Aorta (tissue), 5 donors: ENCODE results near the gene HMGN4. TPM values are rescaled to one million over a fixed set of nuclear protein-coding genes. Genes with fewer than 3 reads are reported as not detected.
"Not testable (repeated sequence)": the region's sequence is repeated elsewhere in the genome, so short reads cannot be mapped to it uniquely, and the experiment has no call there.

Experiments
- ATAC-seq: fragments of 200-7000 bp; cut with Tn5 transposase; one replicate; pipeline ENCODE4 v1.9.1; 2022; ENCODE audit warnings: moderate library complexity; ENCODE audit not compliant: low FRiP score
- DNase-seq, 2 donors: peaks; one replicate each; pipeline ENCODE4 v3.0.0-alpha.2; 2020
- H3K27ac ChIP-seq, 2 donors: one replicate each; pipeline ENCODE4 v1.5.1; 2013; ENCODE audit warnings: low read length in 2 of 2, mild to moderate bottlenecking in 2 of 2, moderate library complexity in 2 of 2, control low read depth in 1 of 2, inconsistent platforms in 1 of 2, low read depth in 1 of 2
- H3K27me3 ChIP-seq, 2 donors: one replicate each; pipeline ENCODE4 v1.6.1; 2013; ENCODE audit warnings: control low read depth in 1 of 2, low read length in 1 of 2, mild to moderate bottlenecking in 1 of 2, moderate library complexity in 1 of 2; ENCODE audit not compliant: insufficient read depth in 2 of 2, control insufficient read depth in 1 of 2
- H3K36me3 ChIP-seq, 2 donors: one replicate each; pipeline ENCODE4 v1.6.1; 2013; ENCODE audit warnings: control low read depth in 1 of 2, low read length in 1 of 2, mild to moderate bottlenecking in 1 of 2; ENCODE audit not compliant: insufficient read depth in 2 of 2, control insufficient read depth in 1 of 2
- H3K4me1 ChIP-seq, 2 donors: one replicate each; pipeline ENCODE4 v1.6.1; 2013; ENCODE audit warnings: low read length in 2 of 2, control low read depth in 1 of 2, mild to moderate bottlenecking in 1 of 2, moderate library complexity in 1 of 2; ENCODE audit not compliant: insufficient read depth in 2 of 2, control insufficient read depth in 1 of 2
- H3K4me3 ChIP-seq, 2 donors: one replicate each; pipeline ENCODE4 v1.5.1; 2013; ENCODE audit warnings: low read length in 2 of 2, control low read depth in 1 of 2, mild to moderate bottlenecking in 1 of 2
- H3K9me3 ChIP-seq: one replicate; pipeline ENCODE4 v1.6.1; 2013; ENCODE audit warnings: mild to moderate bottlenecking, low read length; ENCODE audit not compliant: control insufficient read depth
- WGBS, 2 donors: extraction: QIAGEN DNeasy Blood & Tissue Kit; methylation state at CpG; one replicate each; pipeline ENCODE4 v1.1.7; 2013; 5-methylcytosine and 5-hydroxymethylcytosine counted together
- intact Hi-C, 2 donors: fragments of 100-400 bp; cut with DNase I; formaldehyde crosslinking; loops; one replicate each; pipeline versions ENCODE4 v1.14.2 to v1.15.0; 2022
- polyA plus RNA-seq, 2 donors: library from polyadenylated mRNA; stranded (reverse); fragments of 200-250 nt; gene quantifications; one replicate each; pipeline ENCODE4 v1.2.3, GENCODE V29; 2013
- total RNA-seq, 2 donors: library from RNA; stranded (reverse); fragmentation: NEBNext Ultra II Directional; extraction: Animal tissue kit (Norgen Biotek cat#: 25700); gene quantifications; one replicate each; pipeline ENCODE4 v1.2.1, GENCODE V29; 2021
- donor health status: healthy with polysubstance abuse.
- donor health status: Bipolar disorder and iron deficiency.
- donor health status: DM: no; HTN: no; CAD: no.
- donor health status: DM: no; HTN: no; CAD: no.
- donor health status: DM: yes; HTN: yes; CAD: no.

Gene HMGN4
- total and polyA plus RNA-seq, 4 donors, result 36.4 to 69.0 (median 46.1) TPM

GRCh38 chr6:26520237-26520849 lies 17.8 kb upstream of the HMGN4 start:
- H3K4me3 ChIP-seq, result peak overlapping the region in 1 of 2 donors; percentile 66
- no peaks in the 10 kb centered on the region for H3K27me3 ChIP-seq
- no peaks in the 10 kb centered on the region for H3K9me3 ChIP-seq
- intact Hi-C loops, result loop anchor here in 1 of 2 donors (2.0 to 10.0 kb wide), 2 partner anchors 32 to 614 kb away; a partner anchor contains a TSS
- H3K27ac ChIP-seq, result peak overlapping the region in 1 of 2 donors; percentile 93
- peaks cover 0 to 1% of the 10 kb centered on the region in 2 donors for H3K4me1 ChIP-seq
- H3K36me3 ChIP-seq, result no peaks in the 10 kb centered on the region
- WGBS, 2 donors, result 14 to 18% methylated on average over 16 to 21 of the region's 21 CpGs
- ATAC-seq (peak; percentile 45), DNase-seq (peak; percentile 80 to 85)

GRCh38 chr6:26520850-26521599 lies 17.1 kb upstream of the HMGN4 start:
- H3K36me3 ChIP-seq, result no peaks in the 10 kb centered on the region
- intact Hi-C loops, result loop anchor here in 1 of 2 donors (1.0 to 10.0 kb wide), 4 partner anchors 11 to 614 kb away; a partner anchor contains a TSS
- peak overlapping the region; percentile 80 to 95 for H3K27ac ChIP-seq
- H3K9me3 ChIP-seq, result no peaks in the 10 kb centered on the region
- 1% methylated on average over 27 to 49 of the region's 49 CpGs for WGBS, 2 donors
- H3K27me3 ChIP-seq, result no peaks in the 10 kb centered on the region
- ATAC-seq (peak; percentile 96), DNase-seq (peak; percentile 93 to 94)
- peaks cover 0 to 1% of the 10 kb centered on the region in 2 donors for H3K4me1 ChIP-seq
- H3K4me3 ChIP-seq, result peak overlapping the region; percentile 52 to 90

GRCh38 chr6:26521600-26522391 lies 16.4 kb upstream of the HMGN4 start:
- peak overlapping the region; percentile 52 to 90 for H3K4me3 ChIP-seq
- peak; percentile 92 to 93 for DNase-seq
- peak overlapping the region; percentile 80 to 95 for H3K27ac ChIP-seq
- H3K36me3 ChIP-seq, result no peaks in the 10 kb centered on the region
- H3K27me3 ChIP-seq, result no peaks in the 10 kb centered on the region
- 9% methylated on average over 71 to 74 of the region's 74 CpGs for WGBS, 2 donors
- peak; percentile 96 for ATAC-seq
- H3K4me1 ChIP-seq, result peaks cover 0 to 1% of the 10 kb centered on the region in 2 donors
- no peaks in the 10 kb centered on the region for H3K9me3 ChIP-seq
- intact Hi-C loops, result loop anchor here in 1 of 2 donors (1.0 to 10.0 kb wide), 4 partner anchors 11 to 613 kb away; a partner anchor contains a TSS

- H3K4me1 ChIP-seq, H3K36me3 ChIP-seq, ATAC-seq, DNase-seq, H3K27ac ChIP-seq, H3K27me3 ChIP-seq, H3K9me3 ChIP-seq: not testable (repeated sequence)
- 81 to 83% methylated on average over 11 of the region's 11 CpGs for WGBS, 2 donors
- intact Hi-C loops, result loop anchor here in 1 of 2 donors (10.0 kb wide), 1 partner anchor 612 kb away; a partner anchor contains a TSS
- peak overlapping the region in 1 of 2 donors; percentile 52 for H3K4me3 ChIP-seq
Observed at GRCh38 chr6:26522486-26523228, 15.5 kb upstream of the HMGN4 start.

GRCh38 chr6:26524314-26524713 lies 13.9 kb upstream of the HMGN4 start:
- H3K27me3 ChIP-seq, ATAC-seq, H3K4me1 ChIP-seq, DNase-seq, H3K36me3 ChIP-seq, H3K9me3 ChIP-seq, H3K4me3 ChIP-seq, H3K27ac ChIP-seq: not testable (repeated sequence)
- 96 to 97% methylated on average over 2 of the region's 2 CpGs for WGBS, 2 donors
- intact Hi-C loops, result loop anchor here in 1 of 2 donors (10.0 kb wide), 1 partner anchor 610 kb away; a partner anchor contains a TSS

GRCh38 chr6:26524722-26525370 lies 13.3 kb upstream of the HMGN4 start:
- intact Hi-C loops, result loop anchor here in 1 of 2 donors (10.0 kb wide), 1 partner anchor 610 kb away; a partner anchor contains a TSS
- H3K4me1 ChIP-seq, result peaks cover 0 to 1% of the 10 kb centered on the region in 2 donors
- WGBS, 2 donors, result 91 to 92% methylated on average over 7 of the region's 7 CpGs

GRCh38 chr6:26525838-26526237 lies 12.3 kb upstream of the HMGN4 start:
- no peak overlapping the region for H3K4me3 ChIP-seq
- intact Hi-C loops, result loop anchor here in 1 of 2 donors (10.0 kb wide), 1 partner anchor 609 kb away; a partner anchor contains a TSS
- H3K9me3 ChIP-seq, result no peaks in the 10 kb centered on the region
- H3K36me3 ChIP-seq, result no peaks in the 10 kb centered on the region
- H3K27ac ChIP-seq, result no peak overlapping the region
- DNase-seq, result no peak
- no peaks in the 10 kb centered on the region for H3K4me1 ChIP-seq
- H3K27me3 ChIP-seq, result no peaks in the 10 kb centered on the region
- ATAC-seq, result no peak
- 78% methylated on average over 2 of the region's 2 CpGs for WGBS, 2 donors

More at GRCh38 chr6:26524722-26525370, 13.3 kb upstream of the HMGN4 start:
- no peaks in the 10 kb centered on the region for H3K9me3 ChIP-seq
- DNase-seq (no peak), ATAC-seq (no peak)
- no peaks in the 10 kb centered on the region for H3K36me3 ChIP-seq
- no peaks in the 10 kb centered on the region for H3K27me3 ChIP-seq
- H3K4me3 ChIP-seq, result no peak overlapping the region
- H3K27ac ChIP-seq, result no peak overlapping the region
